Right lobe of liver (tissue), 6 donors: ENCODE results near the gene CRYGN. TPM values are rescaled to one million over a fixed set of nuclear protein-coding genes. Genes with fewer than 3 reads are reported as not detected.

Experiments used
- ATAC-seq, 4 donors: fragments of 200-7000 bp; cut with Tn5 transposase; one replicate each; pipeline ENCODE4 v1.9.1; 2020; ENCODE audit warnings: mild to moderate bottlenecking in 4 of 4, moderate library complexity in 4 of 4
- DNase-seq, 3 donors: peaks; one replicate each; pipeline ENCODE4 v3.0.0-alpha.2; 2020
- H3K27ac ChIP-seq, 3 donors: fragments of 200-600 bp; one replicate each; pipeline ENCODE4 v1.8.0; 2022
- H3K27me3 ChIP-seq, 2 donors: fragments of 200-600 bp; one replicate each; pipeline ENCODE4 v1.8.0; 2022
- H3K36me3 ChIP-seq, 4 donors: fragments of 200-600 bp; sonication (generic) in 1 of 4; one replicate each; pipeline versions ENCODE4 v1.5.1 to v1.8.0; 2017 to 2022; ENCODE audit warnings: control low read depth in 1 of 4
- H3K4me1 ChIP-seq, 4 donors: fragments of 200-600 bp; sonication (generic) in 1 of 4; one replicate each; pipeline versions ENCODE4 v1.5.1 to v1.8.0; 2017 to 2022; ENCODE audit warnings: control low read depth in 1 of 4
- H3K4me3 ChIP-seq, 3 donors: fragments of 200-600 bp; one replicate each; pipeline ENCODE4 v1.8.0; 2022
- H3K9me3 ChIP-seq, 4 donors: fragments of 200-600 bp; sonication (generic) in 1 of 4; one replicate each; pipeline versions ENCODE4 v1.5.1 to v1.8.0; 2017 to 2022; ENCODE audit warnings: control low read depth in 1 of 4
- CTCF ChIP-seq, 4 donors: fragments of 200-600 bp in 3 of 4; fragments of 450-650 bp in 1 of 4; IDR thresholded peaks; one replicate each; pipeline versions ENCODE4 v1.5.1 to v1.8.0; 2016 to 2022; ENCODE audit warnings: antibody characterized with exemption in 4 of 4, mild to moderate bottlenecking in 2 of 4
- POLR2A ChIP-seq: fragments of 450-650 bp; IDR thresholded peaks from one replicate; pipeline ENCODE4 v1.6.1; 2017; ENCODE audit warnings: antibody characterized with exemption, mild to moderate bottlenecking
- WGBS: methylation state at CpG from one replicate; pipeline ENCODE4 v1.1.6; 2018; ENCODE audit warnings: low coverage, low lambda C conversion rate; ENCODE audit not compliant: insufficient coverage; ENCODE audit errors: missing lambda C conversion rate; 5-methylcytosine and 5-hydroxymethylcytosine counted together
- intact Hi-C, 2 donors: fragments of 100-400 bp; cut with DNase I; formaldehyde crosslinking; loops; one replicate each; pipeline versions ENCODE4 v1.11.2 to v1.14.1; 2022
- total RNA-seq, 6 experiments: library from RNA; depleted of rRNA in 2 of 6; stranded (reverse); fragments of >200 nt in 2 of 6; fragmentation: NEBNext Ultra II Directional in 3 of 6; extraction: Animal tissue kit (Norgen Biotek cat#: 25700) in 3 of 6; gene quantifications; one replicate each; pipeline versions ENCODE4 v1.1.0 to v1.2.4, GENCODE V29; 2016 to 2023
- donor health status: DM: no; HTN: yes; CAD: no.
- donor health status: DM: no; HTN: no; CAD: no.
- donor health status: DM: no; HTN: no; CAD: no.
- donor health status: DM: no; HTN: yes; CAD: no.
- donor health status: DM: no; HTN: yes; CAD: no.

The CRYGN gene
- total RNA-seq, 6 experiments from 2014 or later = not detected

- Histone ChIP-seq H3K4me3 (no peak overlapping the region), H3K27me3 (no peaks in the 10 kb centered on the region), H3K36me3 (no peaks in the 10 kb centered on the region), H3K27ac (no peak overlapping the region), H3K9me3 (no peaks in the 10 kb centered on the region), H3K4me1 (no peaks in the 10 kb centered on the region)
- WGBS = 81% methylated on average over 3 of the region's 10 CpGs
- ATAC-seq = no peak
- DNase-seq = no peak
- intact Hi-C loops = loop anchor here in 1 of 2 donors (10.0 kb wide), 1 partner anchor 123 kb away; no protein-coding TSS in a partner anchor
- TF ChIP-seq POLR2A (no peak), CTCF (IDR thresholded peaks at IDR 0.05) (no peak)
Measured at GRCh38 chr7:151427705-151428377, 12.1 kb downstream of the CRYGN start.

GRCh38 chr7:151426904-151427704 lies 12.8 kb downstream of the CRYGN start:
- TF ChIP-seq CTCF (IDR thresholded peaks at IDR 0.05) (no peak), POLR2A (no peak)
- DNase-seq (no peak), ATAC-seq (no peak)
- no peaks in the 10 kb centered on the region for H3K4me1 ChIP-seq
- H3K36me3 ChIP-seq = no peaks in the 10 kb centered on the region
- H3K4me3 ChIP-seq = no peak overlapping the region
- no peaks in the 10 kb centered on the region for H3K27me3 ChIP-seq
- H3K9me3 ChIP-seq = no peaks in the 10 kb centered on the region
- no peak overlapping the region for H3K27ac ChIP-seq
- WGBS = 86% methylated on average over 15 of the region's 23 CpGs
- intact Hi-C loops = loop anchor here in 1 of 2 donors (10.0 kb wide), 1 partner anchor 122 kb away; no protein-coding TSS in a partner anchor

GRCh38 chr7:151426441-151426903 lies 13.5 kb downstream of the CRYGN start:
- no peak for TF ChIP-seq POLR2A
- no peak for TF ChIP-seq CTCF (IDR thresholded peaks at IDR 0.05)
- H3K27me3 ChIP-seq = no peaks in the 10 kb centered on the region
- H3K9me3 ChIP-seq = no peaks in the 10 kb centered on the region
- DNase-seq = peak in 1 of 3 donors; percentile 45
- no peaks in the 10 kb centered on the region for H3K4me1 ChIP-seq
- intact Hi-C loops = loop anchor here in 1 of 2 donors (10.0 kb wide), 1 partner anchor 122 kb away; no protein-coding TSS in a partner anchor
- no peak overlapping the region for H3K4me3 ChIP-seq
- peak in 2 of 4 donors; percentile 5 to 11 for ATAC-seq
- 47% methylated on average over 11 of the region's 14 CpGs for WGBS
- no peak overlapping the region for H3K27ac ChIP-seq
- no peaks in the 10 kb centered on the region for H3K36me3 ChIP-seq

- TF ChIP-seq CTCF (IDR thresholded peaks at IDR 0.05) = no peak
- no peak for TF ChIP-seq POLR2A
- H3K27me3 ChIP-seq = no peaks in the 10 kb centered on the region
- H3K4me1 ChIP-seq = no peaks in the 10 kb centered on the region
- no peaks in the 10 kb centered on the region for H3K9me3 ChIP-seq
- H3K27ac ChIP-seq = no peak overlapping the region
- ATAC-seq (peak in 3 of 4 donors; percentile 62 to 76 (median 68)), DNase-seq (no peak)
- no peak overlapping the region for H3K4me3 ChIP-seq
- H3K36me3 ChIP-seq = no peaks in the 10 kb centered on the region
- 32% methylated on average over 6 of the region's 7 CpGs for WGBS
- intact Hi-C loops = loop anchor here in 1 of 2 donors (10.0 kb wide), 1 partner anchor 121 kb away; no protein-coding TSS in a partner anchor
Measured at GRCh38 chr7:151425670-151426440, 14.1 kb downstream of the CRYGN start.
